GM23338 (cell line): Measurements from ENCODE around the gene MYH3. TPM values are rescaled to one million over a fixed set of nuclear protein-coding genes. Genes with fewer than 3 reads are reported as not detected.

ENCODE experiments used
- NANOG ChIP-seq: IDR thresholded peaks from 2 replicates; pipeline ENCODE4 v1.6.1; 2016; ENCODE audit warnings: antibody characterized with exemption, borderline replicate concordance
- ZNF114 ChIP-seq: fragments of 250-450 bp; sonication (Bioruptor Pico); IDR thresholded peaks from 2 replicates; pipeline ENCODE4 v1.5.0; 2020; ENCODE audit warnings: mild to moderate bottlenecking, moderate library complexity
- polyA plus RNA-seq: library from polyadenylated mRNA; unstranded; fragments of >200 nt; fragmentation: Nextera tagmentation; extraction: Ambion mirVana; gene quantifications from 2 replicates; pipeline ENCODE4 v1.2.1, GENCODE V29; 2016
- total RNA-seq: library from RNA; depleted of rRNA; stranded (reverse); fragments of >200 nt; shearing (Covaris generic); gene quantifications from 2 replicates; pipeline ENCODE4 v1.2.3, GENCODE V29; 2014; rRNA removed
- TF ChIP-seq, protein P1 (sequence below): fragments of 250-450 bp; sonication (Bioruptor Pico); IDR thresholded peaks from 2 replicates; pipeline ENCODE4 v1.5.0; 2020; ENCODE audit warnings: mild to moderate bottlenecking, moderate library complexity

Gene MYH3
- total and polyA plus RNA-seq, 2 experiments from 2014 or later: 0.84 to 1.8 TPM

GRCh38 chr17:10579270-10579669 lies 77.8 kb downstream of the MYH3 start (continued):
- TF ChIP-seq, protein P1, sequence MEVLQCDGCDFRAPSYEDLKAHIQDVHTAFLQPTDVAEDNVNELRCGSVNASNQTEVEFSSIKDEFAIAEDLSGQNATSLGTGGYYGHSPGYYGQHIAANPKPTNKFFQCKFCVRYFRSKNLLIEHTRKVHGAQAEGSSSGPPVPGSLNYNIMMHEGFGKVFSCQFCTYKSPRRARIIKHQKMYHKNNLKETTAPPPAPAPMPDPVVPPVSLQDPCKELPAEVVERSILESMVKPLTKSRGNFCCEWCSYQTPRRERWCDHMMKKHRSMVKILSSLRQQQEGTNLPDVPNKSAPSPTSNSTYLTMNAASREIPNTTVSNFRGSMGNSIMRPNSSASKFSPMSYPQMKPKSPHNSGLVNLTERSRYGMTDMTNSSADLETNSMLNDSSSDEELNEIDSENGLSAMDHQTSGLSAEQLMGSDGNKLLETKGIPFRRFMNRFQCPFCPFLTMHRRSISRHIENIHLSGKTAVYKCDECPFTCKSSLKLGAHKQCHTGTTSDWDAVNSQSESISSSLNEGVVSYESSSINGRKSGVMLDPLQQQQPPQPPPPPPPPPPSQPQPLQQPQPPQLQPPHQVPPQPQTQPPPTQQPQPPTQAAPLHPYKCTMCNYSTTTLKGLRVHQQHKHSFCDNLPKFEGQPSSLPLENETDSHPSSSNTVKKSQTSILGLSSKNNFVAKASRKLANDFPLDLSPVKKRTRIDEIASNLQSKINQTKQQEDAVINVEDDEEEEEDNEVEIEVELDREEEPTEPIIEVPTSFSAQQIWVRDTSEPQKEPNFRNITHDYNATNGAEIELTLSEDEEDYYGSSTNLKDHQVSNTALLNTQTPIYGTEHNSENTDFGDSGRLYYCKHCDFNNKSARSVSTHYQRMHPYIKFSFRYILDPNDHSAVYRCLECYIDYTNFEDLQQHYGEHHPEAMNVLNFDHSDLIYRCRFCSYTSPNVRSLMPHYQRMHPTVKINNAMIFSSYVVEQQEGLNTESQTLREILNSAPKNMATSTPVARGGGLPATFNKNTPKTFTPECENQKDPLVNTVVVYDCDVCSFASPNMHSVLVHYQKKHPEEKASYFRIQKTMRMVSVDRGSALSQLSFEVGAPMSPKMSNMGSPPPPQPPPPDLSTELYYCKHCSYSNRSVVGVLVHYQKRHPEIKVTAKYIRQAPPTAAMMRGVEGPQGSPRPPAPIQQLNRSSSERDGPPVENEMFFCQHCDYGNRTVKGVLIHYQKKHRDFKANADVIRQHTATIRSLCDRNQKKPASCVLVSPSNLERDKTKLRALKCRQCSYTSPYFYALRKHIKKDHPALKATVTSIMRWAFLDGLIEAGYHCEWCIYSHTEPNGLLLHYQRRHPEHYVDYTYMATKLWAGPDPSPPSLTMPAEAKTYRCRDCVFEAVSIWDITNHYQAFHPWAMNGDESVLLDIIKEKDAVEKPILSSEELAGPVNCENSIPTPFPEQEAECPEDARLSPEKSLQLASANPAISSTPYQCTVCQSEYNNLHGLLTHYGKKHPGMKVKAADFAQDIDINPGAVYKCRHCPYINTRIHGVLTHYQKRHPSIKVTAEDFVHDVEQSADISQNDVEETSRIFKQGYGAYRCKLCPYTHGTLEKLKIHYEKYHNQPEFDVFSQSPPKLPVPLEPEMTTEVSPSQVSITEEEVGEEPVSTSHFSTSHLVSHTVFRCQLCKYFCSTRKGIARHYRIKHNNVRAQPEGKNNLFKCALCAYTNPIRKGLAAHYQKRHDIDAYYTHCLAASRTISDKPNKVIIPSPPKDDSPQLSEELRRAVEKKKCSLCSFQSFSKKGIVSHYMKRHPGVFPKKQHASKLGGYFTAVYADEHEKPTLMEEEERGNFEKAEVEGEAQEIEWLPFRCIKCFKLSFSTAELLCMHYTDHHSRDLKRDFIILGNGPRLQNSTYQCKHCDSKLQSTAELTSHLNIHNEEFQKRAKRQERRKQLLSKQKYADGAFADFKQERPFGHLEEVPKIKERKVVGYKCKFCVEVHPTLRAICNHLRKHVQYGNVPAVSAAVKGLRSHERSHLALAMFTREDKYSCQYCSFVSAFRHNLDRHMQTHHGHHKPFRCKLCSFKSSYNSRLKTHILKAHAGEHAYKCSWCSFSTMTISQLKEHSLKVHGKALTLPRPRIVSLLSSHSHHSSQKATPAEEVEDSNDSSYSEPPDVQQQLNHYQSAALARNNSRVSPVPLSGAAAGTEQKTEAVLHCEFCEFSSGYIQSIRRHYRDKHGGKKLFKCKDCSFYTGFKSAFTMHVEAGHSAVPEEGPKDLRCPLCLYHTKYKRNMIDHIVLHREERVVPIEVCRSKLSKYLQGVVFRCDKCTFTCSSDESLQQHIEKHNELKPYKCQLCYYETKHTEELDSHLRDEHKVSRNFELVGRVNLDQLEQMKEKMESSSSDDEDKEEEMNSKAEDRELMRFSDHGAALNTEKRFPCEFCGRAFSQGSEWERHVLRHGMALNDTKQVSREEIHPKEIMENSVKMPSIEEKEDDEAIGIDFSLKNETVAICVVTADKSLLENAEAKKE (CRISPR knock-in tag): no peak
- TF ChIP-seq ZNF114 (no peak), NANOG (no peak)

Other genes with a start within 250 kb of the MYH3 start
- gene MYH8, start 235.4 kb downstream of the MYH3 start, total RNA-seq: not detected in 2 replicates
- gene MYH8, start 235.4 kb downstream of the MYH3 start, polyA plus RNA-seq: not detected in 2 replicates
- gene MYH4, start 187.8 kb downstream of the MYH3 start, total RNA-seq: not detected in 2 replicates
- not detected in 2 replicates for gene MYH4, start 187.8 kb downstream of the MYH3 start, polyA plus RNA-seq
- not detected in 2 replicates for gene MYH1, start 138.8 kb downstream of the MYH3 start, total RNA-seq
- gene MYH1, start 138.8 kb downstream of the MYH3 start, polyA plus RNA-seq: not detected in 2 replicates
- 17.9 and 27.7 TPM in 2 replicates for gene MYH2, start 107.7 kb downstream of the MYH3 start, total RNA-seq
- gene MYH2, start 107.7 kb downstream of the MYH3 start, polyA plus RNA-seq: 6.6 and 7.5 TPM in 2 replicates
- 69.4 and 72.5 TPM in 2 replicates for gene SCO1, start 40.2 kb upstream of the MYH3 start, total RNA-seq
- 37.6 and 43.9 TPM in 2 replicates for gene SCO1, start 40.2 kb upstream of the MYH3 start, polyA plus RNA-seq
- 4.8 and 8.8 TPM in 2 replicates for gene ADPRM, start 40.3 kb upstream of the MYH3 start, total RNA-seq
- 6.8 and 7.6 TPM in 2 replicates for gene ADPRM, start 40.3 kb upstream of the MYH3 start, polyA plus RNA-seq
- gene TMEM220, start 72.7 kb upstream of the MYH3 start, total RNA-seq: 1.2 and 3.1 TPM in 2 replicates
- 7.2 and 7.8 TPM in 2 replicates for gene TMEM220, start 72.7 kb upstream of the MYH3 start, polyA plus RNA-seq
- gene TMEM238L, start 146.8 kb upstream of the MYH3 start, total RNA-seq: not detected in 2 replicates
- not detected in 2 replicates for gene TMEM238L, start 146.8 kb upstream of the MYH3 start, polyA plus RNA-seq
- gene PIRT, start 180.8 kb upstream of the MYH3 start, total RNA-seq: not detected in 2 replicates
- gene PIRT, start 180.8 kb upstream of the MYH3 start, polyA plus RNA-seq: not detected in 2 replicates